ENCODE data around the gene TFPI2.

Gene TFPI2

DNA sequence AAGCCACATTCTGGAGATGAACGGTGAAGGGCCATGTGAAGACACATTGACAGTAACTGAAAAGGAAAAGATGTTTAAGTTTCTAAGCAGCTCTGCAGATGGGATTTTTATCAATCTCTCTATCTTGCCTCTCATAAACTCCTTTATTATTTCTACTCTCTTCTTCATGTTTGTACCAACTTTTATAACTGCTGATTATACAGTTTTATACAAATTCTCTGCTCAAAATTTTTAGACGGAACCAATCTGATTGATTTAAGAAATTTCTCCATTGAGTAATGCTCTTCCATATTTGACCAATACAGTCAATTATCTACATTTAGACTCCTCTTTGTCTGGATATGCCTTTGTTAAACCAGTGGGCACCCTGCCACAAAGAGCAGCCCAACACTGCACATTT is 31.7 kb downstream of the TFPI2 start:
- Mint-ChIP-seq H3K36me3 (no peaks in the 10 kb centered on the region), H3K4me1 (no peaks in the 10 kb centered on the region), H3K27me3 (peaks cover 11 to 29% of the 10 kb centered on the region in 2 donors), H3K9me3 (no peaks in the 10 kb centered on the region), H3K4me3 (no peak overlapping the region), H3K27ac (no peak overlapping the region)
- no peak for DNase-seq
- no peak for ATAC-seq (replicated peaks)

DNA sequence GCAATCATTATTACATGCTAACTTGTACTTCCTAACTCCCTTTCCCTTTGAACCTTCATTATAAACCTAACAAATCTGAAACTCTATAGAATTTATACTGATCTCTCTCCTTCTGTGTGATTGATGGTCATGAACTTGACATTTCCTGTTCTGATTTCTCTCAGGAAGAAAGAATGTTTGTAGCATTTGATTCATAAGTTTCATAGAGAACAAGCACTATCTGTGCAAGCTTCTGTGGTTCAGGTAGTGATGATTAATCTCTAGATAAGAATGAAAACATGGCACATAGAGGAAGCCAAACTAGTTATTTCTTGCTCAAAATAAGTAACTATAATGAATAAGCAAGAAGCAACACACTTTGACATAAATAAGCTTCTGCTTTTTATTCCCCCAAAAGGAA is 34.2 kb downstream of the TFPI2 start:
- H3K9me3 Mint-ChIP-seq, result no peaks in the 10 kb centered on the region
- H3K36me3 Mint-ChIP-seq, result no peaks in the 10 kb centered on the region
- DNase-seq (no peak), ATAC-seq (replicated peaks) (peak in 1 of 2 donors; percentile 41)
- H3K4me1 Mint-ChIP-seq, result no peaks in the 10 kb centered on the region
- no peak overlapping the region for H3K4me3 Mint-ChIP-seq
- H3K27me3 Mint-ChIP-seq, result peaks cover 11 to 22% of the 10 kb centered on the region in 2 donors
- H3K27ac Mint-ChIP-seq, result no peak overlapping the region

DNA sequence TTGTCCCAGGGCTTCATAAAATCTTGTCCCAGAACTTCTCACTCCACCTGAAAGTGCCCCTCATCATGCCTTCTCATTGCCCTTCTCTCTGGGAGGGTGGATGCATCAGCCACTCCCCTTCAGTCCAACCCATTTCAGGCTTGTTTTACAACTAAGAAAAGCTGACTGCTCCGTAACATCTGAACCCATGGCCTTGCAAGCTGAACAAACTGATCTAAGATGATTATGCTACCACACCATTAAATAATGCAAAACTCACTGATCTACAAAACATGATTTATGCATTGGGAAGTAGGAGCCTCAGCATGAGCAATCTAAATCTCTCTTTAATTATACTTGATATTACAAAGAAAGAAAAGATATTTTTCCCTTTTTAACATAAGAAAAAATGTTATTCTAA is 34.8 kb downstream of the TFPI2 start:
- no peaks in the 10 kb centered on the region for H3K9me3 Mint-ChIP-seq
- ATAC-seq (replicated peaks) (no peak), DNase-seq (no peak)
- H3K27me3 Mint-ChIP-seq, result peaks cover 11 to 22% of the 10 kb centered on the region in 2 donors
- H3K4me1 Mint-ChIP-seq, result no peaks in the 10 kb centered on the region
- H3K4me3 Mint-ChIP-seq, result no peak overlapping the region
- H3K27ac Mint-ChIP-seq, result no peak overlapping the region
- no peaks in the 10 kb centered on the region for H3K36me3 Mint-ChIP-seq

DNA sequence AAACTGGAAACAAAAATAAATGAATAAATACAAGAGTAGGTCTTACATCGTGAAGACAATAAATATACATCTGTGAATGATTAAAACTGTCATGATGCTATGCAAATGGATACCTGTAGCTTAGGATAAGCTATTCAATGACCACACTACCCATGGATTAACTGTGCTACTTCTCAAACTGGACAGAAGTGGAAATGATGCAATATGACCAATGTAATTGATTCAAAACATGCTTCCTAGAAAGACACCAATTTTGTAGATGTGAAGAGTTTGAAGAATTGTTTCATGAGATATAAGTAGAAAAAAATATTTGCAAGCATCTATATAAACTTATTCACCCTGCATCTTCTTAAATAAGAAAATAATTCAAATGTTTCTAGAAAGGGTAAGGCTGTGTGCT is 36.1 kb downstream of the TFPI2 start:
- no peak overlapping the region for H3K27ac Mint-ChIP-seq
- no peak overlapping the region for H3K4me3 Mint-ChIP-seq
- H3K4me1 Mint-ChIP-seq, result no peaks in the 10 kb centered on the region
- ATAC-seq (replicated peaks) (no peak), DNase-seq (no peak)
- H3K9me3 Mint-ChIP-seq, result no peaks in the 10 kb centered on the region
- peaks cover 6 to 17% of the 10 kb centered on the region in 2 donors for H3K27me3 Mint-ChIP-seq
- H3K36me3 Mint-ChIP-seq, result no peaks in the 10 kb centered on the region

DNA sequence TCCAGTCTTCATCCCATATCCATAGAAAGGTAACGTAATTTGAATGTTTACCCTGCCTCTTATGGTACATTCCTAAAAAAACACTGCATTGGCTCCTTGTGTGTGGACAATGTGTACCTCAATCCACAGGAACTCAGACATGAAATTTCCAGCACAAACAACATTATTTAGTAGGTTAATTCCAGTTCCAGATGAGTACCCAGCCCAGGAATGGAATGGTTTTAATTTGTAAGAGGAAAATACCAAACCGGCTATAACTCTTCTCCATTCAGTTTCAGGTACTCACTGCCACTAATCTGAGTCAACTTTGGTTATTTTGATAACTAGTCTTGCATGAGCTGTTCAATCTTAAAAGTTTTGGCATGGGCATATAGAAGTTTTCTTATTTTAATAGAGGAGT is 39.0 kb downstream of the TFPI2 start:
- DNase-seq, result no peak
- Mint-ChIP-seq H3K4me1 (no peaks in the 10 kb centered on the region), H3K9me3 (no peaks in the 10 kb centered on the region), H3K36me3 (no peaks in the 10 kb centered on the region), H3K27ac (no peak overlapping the region), H3K4me3 (no peak overlapping the region), H3K27me3 (peaks cover 12 to 15% of the 10 kb centered on the region in 2 donors)
- ATAC-seq (replicated peaks), result no peak

DNA sequence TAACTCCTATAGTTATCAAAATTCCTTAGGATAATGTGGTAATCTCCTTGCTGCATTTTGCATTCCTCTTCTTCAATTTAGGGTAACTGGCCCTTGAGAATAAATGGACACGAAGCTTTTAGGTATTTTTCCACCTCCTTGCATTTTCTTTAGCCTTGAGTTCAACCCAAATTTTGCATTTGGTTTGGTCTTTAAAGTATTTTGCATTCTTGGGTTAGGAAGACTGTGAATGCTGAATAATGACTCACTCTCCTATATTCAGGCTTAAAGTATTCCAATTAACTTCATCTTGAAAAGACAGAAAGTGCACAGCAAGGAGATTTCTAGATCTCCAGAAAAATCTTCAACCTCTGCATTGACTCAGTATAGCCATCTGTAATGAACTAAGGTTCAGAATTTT is 47.3 kb downstream of the TFPI2 start:
- Mint-ChIP-seq H3K36me3 (no peaks in the 10 kb centered on the region), H3K4me3 (no peak overlapping the region), H3K27ac (no peak overlapping the region), H3K9me3 (no peaks in the 10 kb centered on the region), H3K27me3 (peaks cover 4 to 10% of the 10 kb centered on the region in 2 donors), H3K4me1 (peaks cover 0 to 2% of the 10 kb centered on the region in 2 donors)
- DNase-seq (no peak), ATAC-seq (replicated peaks) (no peak)

DNA sequence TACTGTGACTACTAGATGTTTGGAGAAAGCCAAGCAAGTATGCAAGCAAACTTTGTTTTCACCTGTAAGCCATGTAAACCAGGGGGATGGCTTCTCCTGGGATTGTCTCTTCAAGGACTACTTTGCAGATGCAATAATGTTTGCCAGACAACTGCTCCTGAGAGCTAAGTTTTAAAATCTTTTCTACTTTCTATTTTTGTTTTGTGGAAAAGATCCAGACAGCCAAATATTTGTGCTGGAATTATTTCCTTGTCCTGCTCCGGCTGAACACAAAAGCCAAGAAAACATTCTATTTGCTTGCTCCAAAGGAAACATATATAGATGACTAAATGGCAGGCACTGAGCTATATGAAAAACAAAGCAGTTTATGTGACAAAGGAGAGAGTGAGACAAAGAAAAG is 51.6 kb downstream of the TFPI2 start:
- ATAC-seq (replicated peaks) (no peak), DNase-seq (no peak)
- Mint-ChIP-seq H3K36me3 (no peaks in the 10 kb centered on the region), H3K27me3 (peaks cover 4 to 10% of the 10 kb centered on the region in 2 donors), H3K4me1 (peaks cover 0 to 2% of the 10 kb centered on the region in 2 donors), H3K9me3 (no peaks in the 10 kb centered on the region), H3K4me3 (no peak overlapping the region), H3K27ac (no peak overlapping the region)

DNA sequence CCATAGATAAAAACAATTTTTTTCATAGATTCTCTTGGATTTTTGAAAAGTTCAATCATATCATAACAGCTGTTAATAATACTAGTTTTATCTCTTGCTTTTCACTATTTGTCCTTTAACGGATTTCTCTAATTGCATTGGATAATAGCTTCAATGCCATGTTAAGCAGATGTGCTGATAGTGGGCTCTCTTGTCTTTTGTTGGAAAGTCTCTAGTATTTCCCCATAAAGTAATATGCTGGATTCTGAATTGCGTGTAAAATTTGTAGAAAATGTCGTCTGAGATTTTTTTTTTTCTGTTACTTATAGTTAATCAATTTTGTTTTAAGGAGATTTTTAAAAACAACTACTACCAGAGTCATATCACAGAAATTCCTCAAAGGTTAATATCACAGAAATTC is 53.3 kb downstream of the TFPI2 start:
- H3K9me3 Mint-ChIP-seq, result no peaks in the 10 kb centered on the region
- H3K4me1 Mint-ChIP-seq, result peaks cover 0 to 2% of the 10 kb centered on the region in 2 donors
- ATAC-seq (replicated peaks) (no peak), DNase-seq (no peak)
- no peak overlapping the region for H3K4me3 Mint-ChIP-seq
- no peaks in the 10 kb centered on the region for H3K36me3 Mint-ChIP-seq
- no peaks in the 10 kb centered on the region for H3K27me3 Mint-ChIP-seq
- H3K27ac Mint-ChIP-seq, result no peak overlapping the region

DNA sequence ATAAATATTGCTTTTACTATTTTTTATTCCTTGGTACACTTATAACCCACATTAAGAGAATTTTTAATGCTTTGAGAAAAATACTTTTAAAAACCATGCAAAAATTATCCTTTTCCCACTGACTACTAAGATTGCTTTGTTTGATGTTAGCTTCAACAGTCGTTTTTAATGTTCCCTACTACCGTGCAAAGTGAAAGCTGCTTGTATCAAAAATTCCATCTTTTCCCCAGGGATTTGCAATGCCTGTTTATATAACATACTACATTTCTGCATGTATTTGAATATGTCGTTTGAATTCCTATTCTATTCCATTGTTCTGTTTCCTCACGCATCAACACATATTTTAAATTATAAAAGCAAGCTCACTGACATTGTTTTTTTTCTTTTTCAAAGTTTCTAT is 54.4 kb downstream of the TFPI2 start:
- Mint-ChIP-seq H3K36me3 (no peaks in the 10 kb centered on the region), H3K27ac (no peak overlapping the region), H3K4me1 (peaks cover 0 to 2% of the 10 kb centered on the region in 2 donors), H3K27me3 (no peaks in the 10 kb centered on the region), H3K4me3 (no peak overlapping the region), H3K9me3 (no peaks in the 10 kb centered on the region)
- DNase-seq, result no peak
- no peak for ATAC-seq (replicated peaks)

DNA sequence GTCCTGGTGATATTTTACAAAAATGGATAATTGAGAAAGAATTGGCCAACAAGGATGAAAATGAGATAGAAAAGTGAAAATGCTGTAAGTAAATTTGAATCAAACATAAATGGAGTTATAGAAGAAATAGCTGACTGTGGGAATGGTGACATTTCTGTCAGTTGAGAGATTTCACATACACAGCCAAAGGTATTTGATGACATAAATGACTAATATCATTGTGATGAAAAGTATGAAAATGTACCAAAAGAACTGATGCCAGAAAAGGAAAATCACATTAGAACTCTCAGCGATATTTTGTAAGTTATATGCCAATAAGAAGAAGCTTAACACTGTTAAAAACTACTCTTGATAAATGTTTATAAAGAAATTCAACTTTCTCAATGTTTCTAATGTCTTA is 54.9 kb downstream of the TFPI2 start:
- H3K27ac Mint-ChIP-seq, result no peak overlapping the region
- no peaks in the 10 kb centered on the region for H3K36me3 Mint-ChIP-seq
- H3K9me3 Mint-ChIP-seq, result no peaks in the 10 kb centered on the region
- no peak for DNase-seq
- H3K4me3 Mint-ChIP-seq, result no peak overlapping the region
- H3K27me3 Mint-ChIP-seq, result peaks cover 0 to 3% of the 10 kb centered on the region in 2 donors
- H3K4me1 Mint-ChIP-seq, result no peaks in the 10 kb centered on the region
- ATAC-seq (replicated peaks), result no peak
